Activated CD4-positive, CD25-positive, alpha-beta regulatory T cell (primary cell): ENCODE measurements around the gene VGLL2.

Source experiments
- DNase-seq, 4 experiments: peaks; one replicate each; lab custom pipeline; 2025; lab: John Stamatoyannopoulos, UW

VGLL2 gene

DNA sequence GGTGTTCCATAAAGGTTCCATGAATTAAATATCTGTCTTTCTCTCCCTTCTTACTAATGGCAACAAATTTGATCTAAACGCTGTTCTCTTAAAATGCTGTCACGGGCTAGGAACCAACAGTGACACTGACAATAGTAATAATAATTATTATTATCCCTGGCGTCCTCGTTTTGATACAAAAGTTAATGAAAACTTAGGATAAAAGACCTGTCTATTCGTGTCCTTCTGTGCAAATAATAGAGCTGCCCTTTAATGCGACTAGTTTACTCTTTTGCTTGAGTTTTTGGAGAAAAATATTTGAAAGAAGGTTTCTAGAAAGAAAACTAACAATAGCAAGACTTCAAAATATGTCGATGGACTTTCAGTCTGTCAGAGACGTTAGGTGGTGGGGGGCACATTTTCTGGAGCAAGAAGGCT, 4.3 kb downstream of the VGLL2 start:
- DNase-seq, result no peak

- no peak for DNase-seq
Observed at GRCh38 chr6:117270055-117270842, 4.9 kb downstream of the VGLL2 start.

DNA sequence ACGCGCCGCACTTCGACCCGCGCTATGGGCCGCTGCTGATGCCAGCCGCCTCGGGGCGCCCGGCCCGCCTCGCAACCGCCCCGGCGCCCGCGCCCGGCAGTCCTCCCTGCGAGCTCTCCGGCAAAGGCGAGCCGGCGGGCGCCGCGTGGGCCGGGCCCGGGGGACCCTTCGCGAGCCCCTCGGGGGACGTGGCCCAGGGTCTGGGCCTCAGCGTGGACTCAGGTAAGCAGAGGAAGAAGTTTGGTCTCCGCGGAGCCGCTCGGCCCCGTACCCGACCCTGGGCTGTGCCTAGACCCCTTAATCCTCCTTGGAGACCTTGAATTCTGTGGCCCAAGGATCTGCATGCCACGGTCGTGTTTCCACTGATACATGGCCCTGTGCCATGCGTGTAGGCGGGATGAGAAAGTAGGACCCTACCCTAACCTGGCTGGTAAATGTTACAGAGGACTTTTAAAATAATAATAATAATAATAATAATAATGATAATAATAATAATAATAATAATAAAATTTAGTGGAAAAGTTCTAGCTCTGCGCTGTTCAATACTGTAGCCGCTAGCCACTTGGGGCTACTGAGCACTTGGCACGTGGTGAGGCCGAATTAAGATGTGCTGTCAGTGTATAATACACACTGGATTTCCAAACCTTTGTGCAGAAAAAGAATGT, 5.6 kb downstream of the VGLL2 start:
- DNase-seq, result no peak

DNA sequence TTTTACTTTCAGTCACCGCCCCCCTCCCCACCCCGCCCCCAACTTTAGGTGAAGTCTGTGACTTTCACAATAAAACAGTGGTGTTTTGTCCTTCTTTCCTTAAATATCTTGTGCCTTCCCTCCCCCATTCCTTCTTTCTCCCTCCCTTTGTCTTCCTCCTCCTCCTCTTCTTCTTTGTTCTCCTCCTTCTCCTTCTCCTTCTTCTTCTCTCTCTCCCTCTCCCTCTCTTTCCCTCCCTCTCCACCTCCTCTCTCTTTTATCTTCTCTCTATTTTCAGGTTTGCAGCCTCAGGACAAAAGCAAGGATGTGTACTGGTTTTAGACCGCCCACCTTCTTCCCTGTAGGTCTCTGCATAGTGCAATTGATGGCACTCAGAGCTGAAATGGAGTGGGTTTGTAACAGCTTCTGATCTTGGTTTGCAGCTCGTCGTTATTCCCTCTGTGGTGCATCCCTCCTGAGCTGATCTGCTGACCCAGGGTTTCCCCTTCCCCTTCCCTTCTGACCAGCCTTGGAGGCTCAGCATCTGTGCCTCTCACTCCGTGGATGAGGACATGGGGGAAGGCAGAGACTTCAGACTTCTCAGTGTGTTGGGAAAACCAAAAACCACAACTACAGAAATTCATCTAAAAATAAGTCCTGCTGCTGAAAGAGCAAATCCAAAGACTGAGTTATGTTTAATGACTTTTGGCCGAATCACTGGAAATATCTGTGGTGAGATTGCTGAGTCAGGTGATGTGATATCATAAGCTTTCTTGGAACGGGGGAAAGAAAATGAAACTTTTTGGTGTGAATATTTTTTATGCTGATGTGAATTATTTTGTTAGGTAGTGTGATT, 6.9 kb downstream of the VGLL2 start:
- no peak for DNase-seq

DNA sequence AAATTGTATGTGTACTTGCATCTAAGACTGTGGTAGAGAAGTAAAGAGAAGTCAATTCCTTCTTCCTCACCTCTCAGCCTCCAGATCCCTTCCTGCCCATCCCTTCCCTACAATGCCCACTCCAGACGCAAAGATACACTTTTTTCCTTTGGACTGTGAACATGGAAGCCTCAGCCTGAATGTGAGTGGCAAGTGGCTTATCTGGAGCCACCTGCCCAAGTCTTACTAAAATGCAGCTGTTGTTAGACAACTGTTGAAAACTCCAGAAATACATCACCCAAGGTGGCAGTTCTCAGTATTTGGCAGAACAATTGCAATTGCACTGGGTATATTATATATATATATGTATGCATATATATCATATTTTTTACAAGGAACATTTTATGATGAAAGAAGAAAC, 7.5 kb downstream of the VGLL2 start:
- DNase-seq, result no peak

DNA sequence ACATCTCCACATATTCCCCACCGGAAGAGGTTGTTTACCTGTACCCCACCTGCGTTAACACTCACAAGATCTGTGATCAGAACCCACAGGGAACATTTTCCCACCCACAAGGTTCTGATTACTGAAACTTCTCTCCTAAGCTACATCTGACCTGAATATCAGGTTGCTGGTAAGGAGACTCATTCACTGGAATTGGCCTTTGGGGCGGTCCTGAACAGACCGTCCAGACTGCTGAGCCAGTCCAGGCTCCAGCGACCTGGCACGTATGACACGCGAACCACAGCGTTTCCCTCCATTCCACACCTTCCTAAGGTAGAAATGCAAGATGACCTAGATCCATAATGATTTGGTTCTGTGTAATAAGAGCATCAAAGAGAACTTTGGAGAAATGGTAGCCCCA, 9.8 kb downstream of the VGLL2 start:
- DNase-seq, result no peak

DNA sequence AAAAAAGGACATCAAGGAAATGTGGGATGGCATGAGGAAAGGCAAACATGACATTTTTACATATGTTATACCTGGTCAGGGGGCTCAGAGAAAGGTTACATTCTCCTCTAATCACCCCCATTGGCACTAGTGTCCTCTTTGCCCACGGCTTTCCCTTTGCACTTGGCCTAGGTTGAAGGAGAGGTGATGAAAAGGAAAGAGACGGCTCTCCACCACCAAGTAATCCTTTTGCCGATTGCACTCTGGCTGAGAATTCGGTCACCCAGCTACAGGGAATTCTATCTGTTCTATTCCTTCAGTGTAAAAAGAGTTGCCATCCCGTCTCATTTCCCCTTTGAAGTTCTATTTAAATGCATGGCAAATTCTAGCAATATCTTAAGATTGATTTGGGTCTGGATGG, 10.4 kb downstream of the VGLL2 start:
- no peak for DNase-seq

GRCh38 chr6:117276778-117277316, 11.5 kb downstream of the VGLL2 start:
- no peak for DNase-seq

DNA sequence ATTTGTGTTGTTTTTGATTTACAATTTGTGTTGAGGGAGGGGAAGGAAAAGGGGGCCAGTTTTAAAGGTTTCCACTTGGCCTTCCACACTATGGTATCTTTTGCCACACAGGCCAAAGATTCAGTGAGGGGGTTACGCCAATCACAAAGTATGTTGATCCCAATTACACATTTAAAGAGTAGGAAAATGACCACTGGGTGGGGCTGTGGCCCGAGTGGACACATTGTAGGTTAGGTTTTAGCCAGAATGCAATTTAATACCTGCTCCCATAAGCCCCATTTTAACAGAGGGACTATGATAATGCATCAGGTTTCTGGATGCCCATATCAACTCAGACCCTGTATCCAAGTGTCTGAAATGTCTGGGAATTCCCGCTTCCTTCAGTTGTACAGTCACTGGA, 15.6 kb downstream of the VGLL2 start:
- DNase-seq, result no peak

DNA sequence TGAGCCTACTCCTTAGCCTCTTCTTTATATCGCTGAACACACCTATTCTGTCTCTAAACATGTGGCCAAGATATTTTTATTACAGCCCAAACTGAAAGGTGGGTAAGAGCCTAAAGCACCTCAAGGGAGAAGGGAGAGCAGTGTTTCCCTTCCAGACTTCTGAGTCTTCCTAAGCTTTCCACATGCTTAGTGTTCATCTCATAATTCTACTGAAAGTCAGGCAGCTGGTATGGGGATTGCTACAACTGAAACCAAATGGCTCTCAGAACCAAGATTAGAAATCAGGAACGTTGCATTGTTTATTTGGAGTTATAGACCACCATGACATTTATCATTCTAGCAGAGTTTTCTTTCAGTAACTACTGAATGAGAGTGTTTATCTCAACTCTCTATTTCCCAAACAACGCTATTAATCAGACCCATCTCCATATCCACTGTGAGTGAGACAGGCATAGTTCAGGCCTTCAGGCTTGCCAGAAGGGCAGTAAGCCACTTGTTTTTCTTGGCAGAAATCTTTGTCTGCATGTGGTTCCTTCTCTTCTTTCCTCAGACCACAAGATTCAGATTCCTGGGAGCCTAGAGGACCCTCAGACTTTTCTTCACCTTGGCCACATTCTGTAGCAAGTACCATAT, 22.8 kb downstream of the VGLL2 start:
- DNase-seq, result no peak

DNA sequence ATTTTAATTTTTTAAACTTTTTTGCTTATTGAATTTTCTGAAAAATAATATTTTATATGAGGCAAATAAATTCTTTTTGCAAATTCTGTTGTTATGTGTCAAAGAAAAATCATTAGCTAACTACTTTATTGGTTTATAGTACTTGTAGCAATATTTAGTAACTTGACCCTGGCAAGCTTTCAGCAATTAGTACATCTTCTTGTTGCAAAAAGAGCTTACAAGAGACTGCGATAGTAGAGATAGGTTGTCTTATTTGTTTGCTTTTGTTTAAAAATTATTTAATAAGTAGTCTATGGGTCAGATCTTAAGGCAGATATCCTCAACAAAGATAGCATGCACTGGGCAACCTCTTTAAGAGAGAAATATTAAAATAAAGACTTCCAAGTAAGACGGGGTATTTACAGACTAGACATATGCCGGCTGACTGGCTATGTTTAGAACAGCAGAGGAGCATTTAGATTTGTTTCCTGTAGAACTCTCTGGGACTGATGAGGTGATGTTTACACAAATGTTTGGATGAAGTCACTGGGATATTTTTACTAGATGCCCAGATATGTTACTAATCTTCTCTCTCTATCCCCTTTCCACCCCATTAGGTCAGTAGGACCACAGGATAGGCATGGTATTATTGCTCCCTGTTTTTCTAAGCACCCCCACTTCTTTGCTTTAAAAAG, 25.0 kb downstream of the VGLL2 start:
- no peak for DNase-seq

- DNase-seq, result no peak
Observed at GRCh38 chr6:117298941-117299340, 33.6 kb downstream of the VGLL2 start.

- no peak for DNase-seq
Observed at GRCh38 chr6:117303323-117303722, 38.0 kb downstream of the VGLL2 start.

- DNase-seq, result no peak
Observed at GRCh38 chr6:117304446-117304845, 39.1 kb downstream of the VGLL2 start.

- no peak for DNase-seq
Observed at GRCh38 chr6:117306227-117306790, 41.0 kb downstream of the VGLL2 start.

DNA sequence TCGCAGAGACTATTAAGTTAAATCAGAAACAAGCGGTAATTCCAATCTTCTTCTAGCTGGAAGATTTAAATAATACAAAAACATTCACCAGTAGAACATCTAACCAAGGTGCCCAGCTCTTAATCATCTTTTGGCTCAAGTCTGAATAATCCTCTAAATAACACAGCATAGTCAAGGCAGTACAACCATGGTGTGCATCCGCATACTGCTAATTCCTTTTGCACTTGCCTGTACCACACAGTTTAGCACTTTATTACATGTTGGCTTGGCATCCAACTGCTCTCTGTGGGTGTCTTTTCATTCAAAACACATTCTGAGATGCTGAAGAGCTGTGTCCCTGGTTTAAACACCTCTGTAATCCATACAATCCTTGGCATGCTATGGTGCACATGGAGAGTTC, 42.3 kb downstream of the VGLL2 start:
- DNase-seq, result no peak

DNA sequence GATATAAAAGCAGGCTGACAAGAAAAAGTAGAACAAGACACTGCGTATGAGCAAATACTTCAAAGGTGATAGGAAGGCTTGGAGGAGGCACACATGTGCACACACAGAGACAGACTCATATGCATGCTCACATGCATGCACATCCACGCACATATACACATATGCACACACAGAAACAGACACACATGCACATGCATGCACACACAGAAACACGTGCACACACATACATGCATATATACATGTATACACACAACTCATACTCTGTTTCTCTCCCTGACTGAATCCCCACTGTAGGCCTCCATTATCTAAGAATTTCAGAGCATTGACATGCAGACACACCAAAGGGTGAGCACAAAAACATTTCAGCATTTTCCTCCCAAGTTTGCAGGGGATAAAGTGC, 43.7 kb downstream of the VGLL2 start:
- no peak for DNase-seq

- DNase-seq, result no peak
Observed at GRCh38 chr6:117309611-117310010, 44.3 kb downstream of the VGLL2 start.

DNA sequence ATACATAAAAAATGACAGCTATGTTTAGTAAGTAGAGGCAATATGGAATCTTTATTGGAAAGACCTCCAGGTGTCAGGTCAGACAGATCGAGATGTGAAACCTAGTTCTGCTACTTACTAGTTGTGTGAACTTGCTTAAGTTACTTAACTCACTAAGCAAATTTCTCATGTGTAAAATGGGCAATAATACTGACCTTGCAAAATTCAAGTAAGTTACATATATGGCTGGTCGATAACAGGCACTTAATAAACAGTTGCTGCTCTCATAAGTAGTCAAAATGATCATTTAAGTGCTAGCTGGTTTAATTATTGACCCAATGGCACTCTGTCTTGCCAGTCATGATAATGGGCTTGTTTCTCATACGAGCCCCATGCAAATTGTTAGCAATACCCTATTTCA, 46.0 kb downstream of the VGLL2 start:
- no peak for DNase-seq

GRCh38 chr6:117311726-117312125, 46.4 kb downstream of the VGLL2 start:
- no peak for DNase-seq

DNA sequence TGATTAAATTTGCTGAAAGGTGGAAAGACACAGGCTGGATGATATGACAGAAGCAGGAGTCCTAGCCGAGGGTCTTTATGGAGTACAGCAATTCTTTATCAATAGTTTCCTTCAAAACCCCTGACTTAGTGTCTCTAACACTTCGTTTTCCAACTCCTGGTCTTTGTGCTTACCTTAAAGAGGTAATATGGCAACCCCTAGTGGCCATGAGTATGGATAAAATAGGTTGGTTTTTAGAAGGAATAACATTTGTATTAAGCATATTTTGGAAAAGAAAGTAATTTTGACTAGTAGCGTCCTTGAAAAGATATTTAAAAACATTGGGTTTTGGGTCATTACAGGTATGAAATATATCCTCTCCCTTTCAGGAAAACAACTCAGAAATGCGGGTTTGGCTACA, 51.9 kb downstream of the VGLL2 start:
- DNase-seq, result no peak
